ENCODE measurements around the gene ADAM22.

ADAM22 gene

GRCh38 chr7:88041583-88041982, 107.5 kb downstream of the ADAM22 start:
- Mint-ChIP-seq H3K4me3 (no peak overlapping the region), H3K9me3 (no peaks in the 10 kb centered on the region), H3K27me3 (no peaks in the 10 kb centered on the region), H3K27ac (no peak overlapping the region), H3K4me1 (peaks cover 4% of the 10 kb centered on the region), H3K36me3 (no peaks in the 10 kb centered on the region)
- CTCF ChIA-PET: no interaction called here
- DNase-seq: no peak

GRCh38 chr7:88042157-88042556, 108.1 kb downstream of the ADAM22 start:
- H3K9me3 Mint-ChIP-seq: no peaks in the 10 kb centered on the region
- no peak for DNase-seq
- H3K36me3 Mint-ChIP-seq: no peaks in the 10 kb centered on the region
- no peaks in the 10 kb centered on the region for H3K27me3 Mint-ChIP-seq
- CTCF ChIA-PET: no interaction called here
- peaks cover 4% of the 10 kb centered on the region for H3K4me1 Mint-ChIP-seq
- H3K27ac Mint-ChIP-seq: no peak overlapping the region
- no peak overlapping the region for H3K4me3 Mint-ChIP-seq

GRCh38 chr7:88042803-88043202, 108.8 kb downstream of the ADAM22 start:
- Mint-ChIP-seq H3K4me3 (no peak overlapping the region), H3K9me3 (no peaks in the 10 kb centered on the region), H3K27me3 (no peaks in the 10 kb centered on the region), H3K36me3 (no peaks in the 10 kb centered on the region), H3K27ac (no peak overlapping the region), H3K4me1 (peaks cover 4% of the 10 kb centered on the region)
- CTCF ChIA-PET: no interaction called here
- no peak for DNase-seq

GRCh38 chr7:88044069-88044468, 110.0 kb downstream of the ADAM22 start:
- CTCF ChIA-PET: no interaction called here
- Mint-ChIP-seq H3K9me3 (no peaks in the 10 kb centered on the region), H3K27ac (no peak overlapping the region), H3K27me3 (no peaks in the 10 kb centered on the region), H3K4me1 (peaks cover 4% of the 10 kb centered on the region), H3K4me3 (no peak overlapping the region), H3K36me3 (no peaks in the 10 kb centered on the region)
- no peak for DNase-seq

GRCh38 chr7:88046839-88047573, 113.0 kb downstream of the ADAM22 start:
- H3K27me3 Mint-ChIP-seq: no peaks in the 10 kb centered on the region
- CTCF ChIA-PET: no interaction called here
- H3K36me3 Mint-ChIP-seq: no peaks in the 10 kb centered on the region
- DNase-seq: no peak
- H3K27ac Mint-ChIP-seq: no peak overlapping the region
- H3K9me3 Mint-ChIP-seq: no peaks in the 10 kb centered on the region
- H3K4me1 Mint-ChIP-seq: peaks cover 2% of the 10 kb centered on the region
- H3K4me3 Mint-ChIP-seq: no peak overlapping the region

GRCh38 chr7:88057655-88058054, 123.6 kb downstream of the ADAM22 start:
- Mint-ChIP-seq H3K27me3 (no peaks in the 10 kb centered on the region), H3K27ac (no peak overlapping the region), H3K9me3 (no peaks in the 10 kb centered on the region), H3K4me3 (no peak overlapping the region), H3K36me3 (no peaks in the 10 kb centered on the region), H3K4me1 (no peaks in the 10 kb centered on the region)
- DNase-seq: no peak
- CTCF ChIA-PET: interaction anchor here (0.5 to 1.2 kb wide), 2 partner anchors 23 to 78 kb away, joined by 3 to 4 read pairs; no protein-coding TSS in a partner anchor

GRCh38 chr7:88062238-88062637, 128.2 kb downstream of the ADAM22 start:
- H3K27ac Mint-ChIP-seq: no peak overlapping the region
- H3K4me3 Mint-ChIP-seq: no peak overlapping the region
- no peak for DNase-seq
- H3K9me3 Mint-ChIP-seq: no peaks in the 10 kb centered on the region
- H3K4me1 Mint-ChIP-seq: no peaks in the 10 kb centered on the region
- no peaks in the 10 kb centered on the region for H3K27me3 Mint-ChIP-seq
- CTCF ChIA-PET: no interaction called here
- no peaks in the 10 kb centered on the region for H3K36me3 Mint-ChIP-seq

GRCh38 chr7:88069093-88069492, 135.0 kb downstream of the ADAM22 start:
- CTCF ChIA-PET: no interaction called here
- no peak for DNase-seq

GRCh38 chr7:88071994-88072714, 138.1 kb downstream of the ADAM22 start:
- H3K27me3 Mint-ChIP-seq: no peaks in the 10 kb centered on the region
- no peak overlapping the region for H3K27ac Mint-ChIP-seq
- H3K9me3 Mint-ChIP-seq: no peaks in the 10 kb centered on the region
- H3K36me3 Mint-ChIP-seq: no peaks in the 10 kb centered on the region
- H3K4me1 Mint-ChIP-seq: no peaks in the 10 kb centered on the region
- DNase-seq: no peak
- no peak overlapping the region for H3K4me3 Mint-ChIP-seq
- CTCF ChIA-PET: interaction anchor here (0.6 to 0.9 kb wide), 2 partner anchors 11 to 304 kb away, joined by 3 read pairs; no protein-coding TSS in a partner anchor

More at GRCh38 chr7:88069093-88069492, 135.0 kb downstream of the ADAM22 start:
- no peaks in the 10 kb centered on the region for H3K9me3 Mint-ChIP-seq
- no peaks in the 10 kb centered on the region for H3K4me1 Mint-ChIP-seq
- H3K27me3 Mint-ChIP-seq: no peaks in the 10 kb centered on the region
- H3K4me3 Mint-ChIP-seq: no peak overlapping the region
- no peaks in the 10 kb centered on the region for H3K36me3 Mint-ChIP-seq
- H3K27ac Mint-ChIP-seq: no peak overlapping the region

GRCh38 chr7:88072715-88073055, 138.6 kb downstream of the ADAM22 start:
- DNase-seq: no peak
- H3K27ac Mint-ChIP-seq: no peak overlapping the region
- CTCF ChIA-PET: interaction anchor here (0.9 kb wide), 1 partner anchor 11 kb away, joined by 3 read pairs; no protein-coding TSS in a partner anchor
- no peaks in the 10 kb centered on the region for H3K27me3 Mint-ChIP-seq
- no peaks in the 10 kb centered on the region for H3K4me1 Mint-ChIP-seq
- no peaks in the 10 kb centered on the region for H3K9me3 Mint-ChIP-seq
- no peaks in the 10 kb centered on the region for H3K36me3 Mint-ChIP-seq
- H3K4me3 Mint-ChIP-seq: no peak overlapping the region

- Mint-ChIP-seq H3K27me3 (no peaks in the 10 kb centered on the region), H3K4me3 (no peak overlapping the region), H3K36me3 (no peaks in the 10 kb centered on the region), H3K27ac (no peak overlapping the region), H3K4me1 (no peaks in the 10 kb centered on the region), H3K9me3 (no peaks in the 10 kb centered on the region)
- CTCF ChIA-PET: no interaction called here
- DNase-seq: no peak
These were observed 139.6 kb downstream of the ADAM22 start for GRCh38 chr7:88073626-88074025.

- no peak for DNase-seq
- H3K27me3 Mint-ChIP-seq: no peaks in the 10 kb centered on the region
- no peak overlapping the region for H3K27ac Mint-ChIP-seq
- no peaks in the 10 kb centered on the region for H3K4me1 Mint-ChIP-seq
- no peaks in the 10 kb centered on the region for H3K36me3 Mint-ChIP-seq
- no peaks in the 10 kb centered on the region for H3K9me3 Mint-ChIP-seq
- CTCF ChIA-PET: no interaction called here
- no peak overlapping the region for H3K4me3 Mint-ChIP-seq
These were observed 141.2 kb downstream of the ADAM22 start for GRCh38 chr7:88075216-88075615.

- Mint-ChIP-seq H3K36me3 (no peaks in the 10 kb centered on the region), H3K9me3 (no peaks in the 10 kb centered on the region), H3K4me1 (no peaks in the 10 kb centered on the region), H3K27ac (no peak overlapping the region), H3K27me3 (no peaks in the 10 kb centered on the region), H3K4me3 (no peak overlapping the region)
- CTCF ChIA-PET: no interaction called here
- no peak for DNase-seq
These were observed 149.8 kb downstream of the ADAM22 start for GRCh38 chr7:88083883-88084282.

GRCh38 chr7:88089561-88089960, 155.5 kb downstream of the ADAM22 start:
- H3K36me3 Mint-ChIP-seq: no peaks in the 10 kb centered on the region
- no peak overlapping the region for H3K27ac Mint-ChIP-seq
- CTCF ChIA-PET: no interaction called here
- H3K4me3 Mint-ChIP-seq: no peak overlapping the region
- no peaks in the 10 kb centered on the region for H3K9me3 Mint-ChIP-seq
- H3K27me3 Mint-ChIP-seq: no peaks in the 10 kb centered on the region
- no peak for DNase-seq
- H3K4me1 Mint-ChIP-seq: peaks cover 3% of the 10 kb centered on the region

GRCh38 chr7:88090240-88090639, 156.2 kb downstream of the ADAM22 start:
- H3K4me3 Mint-ChIP-seq: no peak overlapping the region
- CTCF ChIA-PET: no interaction called here
- no peak overlapping the region for H3K27ac Mint-ChIP-seq
- DNase-seq: no peak
- no peaks in the 10 kb centered on the region for H3K36me3 Mint-ChIP-seq
- H3K27me3 Mint-ChIP-seq: no peaks in the 10 kb centered on the region
- peaks cover 3% of the 10 kb centered on the region for H3K4me1 Mint-ChIP-seq
- no peaks in the 10 kb centered on the region for H3K9me3 Mint-ChIP-seq
